ENCODE data around the gene CD96.

The CD96 gene

GRCh38 chr3:111613294-111613693 lies 71.3 kb downstream of the CD96 start:
- TF ChIP-seq CEBPB (IDR thresholded peaks at IDR 0.05): no peak
- TF ChIP-seq TEAD4 (IDR thresholded peaks at IDR 0.05): no peak
- TF ChIP-seq NFIC (IDR thresholded peaks at IDR 0.05): no peak
- no peak for TF ChIP-seq EP300 (IDR thresholded peaks at IDR 0.05; ENCODE audit: borderline replicate concordance)
- no peak for TF ChIP-seq YY1 (IDR thresholded peaks at IDR 0.05; ENCODE audit: low read depth)

GRCh38 chr3:111615880-111616279 lies 73.9 kb downstream of the CD96 start:
- TF ChIP-seq TEAD4 (IDR thresholded peaks at IDR 0.05) (no peak), CEBPB (IDR thresholded peaks at IDR 0.05) (no peak), FOXM1 (IDR thresholded peaks at IDR 0.05; ENCODE audit: borderline replicate concordance, low read depth) (no peak), TAF1 (IDR thresholded peaks at IDR 0.05; ENCODE audit: low read depth) (no peak), RAD21 (IDR thresholded peaks at IDR 0.05; ENCODE audit: low read depth) (no peak)

- TF ChIP-seq YY1 (IDR thresholded peaks at IDR 0.05; ENCODE audit: low read depth): no peak
- TF ChIP-seq RAD21 (IDR thresholded peaks at IDR 0.05; ENCODE audit: low read depth): peak; percentile 59
- no peak for TF ChIP-seq USF1 (IDR thresholded peaks at IDR 0.05)
- TF ChIP-seq TAF1 (IDR thresholded peaks at IDR 0.05; ENCODE audit: low read depth): no peak
- TF ChIP-seq REST (IDR thresholded peaks at IDR 0.05; ENCODE audit: low read depth): no peak
- TF ChIP-seq TCF12 (IDR thresholded peaks at IDR 0.05; ENCODE audit: low read depth): no peak
- no peak for TF ChIP-seq CREB1 (IDR thresholded peaks at IDR 0.05; ENCODE audit: low read depth)
These were observed 74.6 kb downstream of the CD96 start for GRCh38 chr3:111616417-111617105.

GRCh38 chr3:111617406-111617805 lies 75.4 kb downstream of the CD96 start:
- TF ChIP-seq FOXM1 (IDR thresholded peaks at IDR 0.05; ENCODE audit: borderline replicate concordance, low read depth): no peak
- no peak for TF ChIP-seq MAX (IDR thresholded peaks at IDR 0.05)
- TF ChIP-seq REST (IDR thresholded peaks at IDR 0.05; ENCODE audit: low read depth): no peak
- no peak for TF ChIP-seq RAD21 (IDR thresholded peaks at IDR 0.05; ENCODE audit: low read depth)
- no peak for TF ChIP-seq TAF1 (IDR thresholded peaks at IDR 0.05; ENCODE audit: low read depth)
- TF ChIP-seq YY1 (IDR thresholded peaks at IDR 0.05; ENCODE audit: low read depth): no peak
- TF ChIP-seq CEBPB (IDR thresholded peaks at IDR 0.05): no peak
- no peak for TF ChIP-seq USF1 (IDR thresholded peaks at IDR 0.05)
- TF ChIP-seq TEAD4 (IDR thresholded peaks at IDR 0.05): no peak
- TF ChIP-seq CREB1 (IDR thresholded peaks at IDR 0.05; ENCODE audit: low read depth): no peak
- no peak for TF ChIP-seq EP300 (IDR thresholded peaks at IDR 0.05; ENCODE audit: borderline replicate concordance)
- TF ChIP-seq NFIC (IDR thresholded peaks at IDR 0.05): no peak
- no peak for TF ChIP-seq EGR1 (IDR thresholded peaks at IDR 0.05)

- TF ChIP-seq ZBTB7A (IDR thresholded peaks at IDR 0.05; ENCODE audit: low read depth): no peak
- TF ChIP-seq MAX (IDR thresholded peaks at IDR 0.05): no peak
- no peak for TF ChIP-seq TCF12 (IDR thresholded peaks at IDR 0.05; ENCODE audit: low read depth)
- TF ChIP-seq FOXM1 (IDR thresholded peaks at IDR 0.05; ENCODE audit: borderline replicate concordance, low read depth): no peak
- TF ChIP-seq CEBPB (IDR thresholded peaks at IDR 0.05): no peak
- no peak for TF ChIP-seq REST (IDR thresholded peaks at IDR 0.05; ENCODE audit: low read depth)
- no peak for TF ChIP-seq TAF1 (IDR thresholded peaks at IDR 0.05; ENCODE audit: low read depth)
- TF ChIP-seq USF1 (IDR thresholded peaks at IDR 0.05): no peak
- TF ChIP-seq YY1 (IDR thresholded peaks at IDR 0.05; ENCODE audit: low read depth): no peak
- TF ChIP-seq EGR1 (IDR thresholded peaks at IDR 0.05): no peak
- TF ChIP-seq RAD21 (IDR thresholded peaks at IDR 0.05; ENCODE audit: low read depth): no peak
- no peak for TF ChIP-seq CREB1 (IDR thresholded peaks at IDR 0.05; ENCODE audit: low read depth)
- TF ChIP-seq EP300 (IDR thresholded peaks at IDR 0.05; ENCODE audit: borderline replicate concordance): no peak
These were observed 76.1 kb downstream of the CD96 start for GRCh38 chr3:111617912-111618601.
